ENCODE results near the gene TANGO2. TPM values are rescaled to one million over a fixed set of nuclear protein-coding genes. Genes with fewer than 3 reads are reported as not detected.

Gene TANGO2
- total and polyA plus RNA-seq, 2 of the 8 experiments (the other 6 are each of a cell fraction or from before 2014, with no cell fraction given) = 10.1 to 18.4 TPM

DNA sequence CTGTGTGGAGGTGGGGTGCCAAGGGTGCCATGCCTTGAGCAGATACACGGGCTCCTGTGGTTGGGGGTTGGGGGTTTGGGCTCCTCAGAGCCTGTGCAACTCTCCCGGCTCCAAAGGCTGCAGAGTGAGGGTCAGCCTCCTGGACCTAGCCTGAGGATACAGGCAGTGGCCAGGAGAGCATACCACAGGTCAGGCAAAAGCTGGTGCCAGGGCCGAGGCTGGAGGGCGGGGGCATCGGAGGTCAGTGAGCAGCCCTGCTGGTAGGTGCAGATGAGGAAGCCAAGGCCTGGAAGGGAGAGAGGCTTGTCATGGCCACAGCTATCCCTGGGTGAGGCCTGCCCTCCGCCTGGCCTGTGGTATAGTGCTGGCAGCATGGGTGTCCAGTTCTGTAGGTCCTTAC lies 33.6 kb downstream of the TANGO2 start:
- no peak overlapping the region for H3K4ac ChIP-seq (replicated peaks; ENCODE audit: insufficient read length, low read depth, low read length)
- no peaks in the 10 kb centered on the region for H3K36me3 ChIP-seq (ENCODE audit: control insufficient read depth in 2 of 4, insufficient read depth in 4 of 4, low read length in 3 of 4)
- no peak overlapping the region for H2AK5ac ChIP-seq (ENCODE audit: low read depth, low read length)
- H3K14ac ChIP-seq (ENCODE audit: insufficient read length) = no peak overlapping the region
- H3K4me3 ChIP-seq (ENCODE audit: extremely low read depth in 1 of 4, insufficient read depth in 2 of 4, low read depth in 3 of 4, low read length in 4 of 4) = no peak overlapping the region
- H2BK5ac ChIP-seq (ENCODE audit: low read depth, low read length) = no peak overlapping the region
- H4K5ac ChIP-seq (ENCODE audit: insufficient read length, low read depth, low read length) = no peak overlapping the region
- H2BK15ac ChIP-seq (ENCODE audit: low read length) = no peak overlapping the region
- DNase-seq (ENCODE audit: low read depth in 1 of 2, low spot score in 2 of 2) (no peak), FAIRE-seq (no peak)
- H3K4me2 ChIP-seq (ENCODE audit: insufficient read depth in 1 of 2, low read depth in 2 of 2, low read length in 2 of 2) = no peak overlapping the region
- TF ChIP-seq SP2 (IDR thresholded peaks at IDR 0.05; ENCODE audit: low read length) (no peak), POLR2A (IDR thresholded peaks at IDR 0.05; ENCODE audit: control extremely low read depth in 1 of 2, low read depth in 2 of 2, low read length in 2 of 2) (no peak), TCF12 (IDR thresholded peaks at IDR 0.05; ENCODE audit: low read depth, low read length) (no peak), POLR2AphosphoS5 (IDR thresholded peaks at IDR 0.05; ENCODE audit: low read depth, low read length) (no peak), SUZ12 (IDR thresholded peaks at IDR 0.05; ENCODE audit: low read length) (no peak), PHF8 (conservative IDR thresholded peaks at IDR 0.05; ENCODE audit: low read depth, low read length) (no peak), CHD2 (IDR thresholded peaks at IDR 0.05; ENCODE audit: low read length) (no peak), JUND (IDR thresholded peaks at IDR 0.05; ENCODE audit: low read length) (no peak), SRF (IDR thresholded peaks at IDR 0.05; ENCODE audit: low read depth, low read length) (no peak), TBP (IDR thresholded peaks at IDR 0.05; ENCODE audit: low read depth, low read length) (no peak), GABPA (IDR thresholded peaks at IDR 0.05; ENCODE audit: borderline replicate concordance, insufficient read depth, low read length) (no peak)
- TF ChIP-seq, protein P1, sequence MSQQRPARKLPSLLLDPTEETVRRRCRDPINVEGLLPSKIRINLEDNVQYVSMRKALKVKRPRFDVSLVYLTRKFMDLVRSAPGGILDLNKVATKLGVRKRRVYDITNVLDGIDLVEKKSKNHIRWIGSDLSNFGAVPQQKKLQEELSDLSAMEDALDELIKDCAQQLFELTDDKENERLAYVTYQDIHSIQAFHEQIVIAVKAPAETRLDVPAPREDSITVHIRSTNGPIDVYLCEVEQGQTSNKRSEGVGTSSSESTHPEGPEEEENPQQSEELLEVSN (IDR thresholded peaks at IDR 0.05) = no peak
- H3K4me1 ChIP-seq (replicated peaks in 1 of 4; ENCODE audit: control insufficient read depth in 3 of 4, insufficient read depth in 4 of 4, low read length in 3 of 4) = no peaks in the 10 kb centered on the region
- H3K27me3 ChIP-seq (replicated peaks in 1 of 4; ENCODE audit: control insufficient read depth in 3 of 4, extremely low read depth in 1 of 4, insufficient read depth in 3 of 4, low read length in 3 of 4) = no peaks in the 10 kb centered on the region; a peak in 1 of 7 replicates
- no peak overlapping the region for H3K27ac ChIP-seq (ENCODE audit: low read depth, low read length)
- WGBS, 2 experiments (ENCODE audit: extremely low coverage in 1 of 2, insufficient coverage in 1 of 2, insufficient read length in 1 of 2, insufficient replicate concordance in 2 of 2, low coverage in 1 of 2, low lambda C conversion rate in 2 of 2, missing lambda C conversion rate in 1 of 2) = 88% methylated on average over 5 of the region's 6 CpGs; no CpG with 5 or more reads in 1 of the 2 experiments
- no peaks in the 10 kb centered on the region for H3K9me3 ChIP-seq (ENCODE audit: insufficient read depth in 2 of 2, low read depth in 1 of 2, low read length in 1 of 2)
- no peak overlapping the region for H4K91ac ChIP-seq (replicated peaks; ENCODE audit: insufficient read length, low read length)
- H3K56ac ChIP-seq (replicated peaks; ENCODE audit: insufficient read length, low read depth, low read length) = no peak overlapping the region
- H3K79me1 ChIP-seq (ENCODE audit: low read depth, low read length) = no peaks in the 10 kb centered on the region
- no peak overlapping the region for H2BK12ac ChIP-seq (ENCODE audit: low read depth, low read length)
- no peak overlapping the region for H2AFZ ChIP-seq (ENCODE audit: low read length)
- no peak overlapping the region for H2BK120ac ChIP-seq (replicated peaks; ENCODE audit: low read depth, low read length)
- ChIA-PET CTCF (ENCODE audit: partially characterized antibody) (interaction anchor here (0.7 to 1.1 kb wide), 2 partner anchors 12 to 41 kb away, joined by 3 read pairs; no protein-coding TSS in a partner anchor), POLR2A (ENCODE audit: partially characterized antibody) (no interaction called here)
- no peak overlapping the region for H3K23ac ChIP-seq (ENCODE audit: insufficient read length)
- no peak overlapping the region for H3K9ac ChIP-seq (replicated peaks in 1 of 4; ENCODE audit: extremely low read depth in 1 of 4, low read depth in 3 of 4, low read length in 3 of 4)
- no peak overlapping the region for H2BK20ac ChIP-seq (ENCODE audit: low read length)
- H3K23me2 ChIP-seq (ENCODE audit: low read depth, low read length) = 0 out of 2 replicates have a peak, but pooled peaks cover 2% of the 10 kb centered on the region
- no peak overlapping the region for H3K18ac ChIP-seq (ENCODE audit: extremely low read depth, low read length)
- H4K8ac ChIP-seq (ENCODE audit: extremely low read depth, insufficient read depth, low read length) = no peak overlapping the region
- peaks cover 0 to 5% of the 10 kb centered on the region in 2 experiments for H4K20me1 ChIP-seq (replicated peaks in 1 of 2; ENCODE audit: control insufficient read depth in 1 of 2, insufficient read depth in 2 of 2, low read length in 2 of 2)
- H3K79me2 ChIP-seq (ENCODE audit: control insufficient read depth in 1 of 2, insufficient read depth in 2 of 2, low read length in 2 of 2) = no peaks in the 10 kb centered on the region

Measured in H1 (cell line).